Progenitor cell of endocrine pancreas (in vitro differentiated cells): ENCODE results near the gene CSRNP3. TPM values are rescaled to one million over a fixed set of nuclear protein-coding genes. Genes with fewer than 3 reads are reported as not detected.
A peak's percentile ranks its signal among the peaks of the same experiment; 100 is the strongest.

Source experiments
- DNase-seq: peaks from one replicate; pipeline ENCODE4 v3.0.0; 2021; ENCODE audit warnings: low spot score; ENCODE audit not compliant: unreplicated experiment
- H3K27ac Mint-ChIP-seq: 2 replicates; pipeline ENCODE4 v1.8.0; 2021; ENCODE audit warnings: mild to moderate bottlenecking, moderate library complexity, mixed read lengths
- H3K27me3 Mint-ChIP-seq: 2 replicates; pipeline ENCODE4 v1.8.0; 2021; ENCODE audit warnings: mixed read lengths
- H3K36me3 Mint-ChIP-seq: 2 replicates; pipeline ENCODE4 v1.8.0; 2022; ENCODE audit warnings: mixed read lengths; ENCODE audit not compliant: insufficient read depth
- H3K4me1 Mint-ChIP-seq: 2 replicates; pipeline ENCODE4 v1.8.0; 2021; ENCODE audit warnings: low read depth, mixed read lengths
- H3K4me3 Mint-ChIP-seq: 2 replicates; pipeline ENCODE4 v1.8.0; 2021; ENCODE audit warnings: low read depth, mild to moderate bottlenecking, moderate library complexity, mixed read lengths
- H3K9me3 Mint-ChIP-seq: 2 replicates; pipeline ENCODE4 v1.8.0; 2021; ENCODE audit warnings: low read depth, mixed read lengths
- total RNA-seq: library from RNA; stranded (reverse); gene quantifications from 2 replicates; pipeline ENCODE4 v1.2.1, GENCODE V29; 2021
- TF ChIP-seq, protein P1 (sequence below): fragments of 200-600 bp; sonication (generic); IDR thresholded peaks from one replicate; pipeline ENCODE4 v1.5.0; 2021; ENCODE audit warnings: antibody characterized with exemption, mild to moderate bottlenecking; ENCODE audit not compliant: unreplicated experiment

Gene CSRNP3
- total RNA-seq, 1 donor from 2014 or later, result 10.7 TPM

DNA sequence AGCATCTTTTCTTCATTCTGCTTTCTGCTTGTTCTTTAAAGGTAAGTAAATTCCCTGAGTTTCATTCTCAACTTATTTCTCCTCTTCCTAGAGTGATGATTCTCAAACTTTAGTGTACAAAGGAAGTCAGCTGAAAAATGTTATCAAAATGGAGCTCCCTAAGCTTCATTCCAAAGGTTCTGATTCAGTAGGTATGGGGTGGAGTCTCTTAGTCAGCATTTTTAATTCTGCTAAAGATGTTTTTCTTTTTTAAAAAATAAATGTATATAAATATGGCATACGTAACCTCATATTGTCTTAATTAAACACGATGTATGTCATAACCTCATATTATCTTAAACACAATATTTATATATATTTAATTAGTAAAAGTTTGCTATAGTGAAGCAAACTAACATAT lies 3.1 kb upstream of the CSRNP3 start:
- no peak overlapping the region for H3K4me3 Mint-ChIP-seq
- H3K9me3 Mint-ChIP-seq, result no peaks in the 10 kb centered on the region
- H3K27me3 Mint-ChIP-seq, result no peaks in the 10 kb centered on the region
- peaks cover 8% of the 10 kb centered on the region for H3K4me1 Mint-ChIP-seq
- TF ChIP-seq, protein P1, sequence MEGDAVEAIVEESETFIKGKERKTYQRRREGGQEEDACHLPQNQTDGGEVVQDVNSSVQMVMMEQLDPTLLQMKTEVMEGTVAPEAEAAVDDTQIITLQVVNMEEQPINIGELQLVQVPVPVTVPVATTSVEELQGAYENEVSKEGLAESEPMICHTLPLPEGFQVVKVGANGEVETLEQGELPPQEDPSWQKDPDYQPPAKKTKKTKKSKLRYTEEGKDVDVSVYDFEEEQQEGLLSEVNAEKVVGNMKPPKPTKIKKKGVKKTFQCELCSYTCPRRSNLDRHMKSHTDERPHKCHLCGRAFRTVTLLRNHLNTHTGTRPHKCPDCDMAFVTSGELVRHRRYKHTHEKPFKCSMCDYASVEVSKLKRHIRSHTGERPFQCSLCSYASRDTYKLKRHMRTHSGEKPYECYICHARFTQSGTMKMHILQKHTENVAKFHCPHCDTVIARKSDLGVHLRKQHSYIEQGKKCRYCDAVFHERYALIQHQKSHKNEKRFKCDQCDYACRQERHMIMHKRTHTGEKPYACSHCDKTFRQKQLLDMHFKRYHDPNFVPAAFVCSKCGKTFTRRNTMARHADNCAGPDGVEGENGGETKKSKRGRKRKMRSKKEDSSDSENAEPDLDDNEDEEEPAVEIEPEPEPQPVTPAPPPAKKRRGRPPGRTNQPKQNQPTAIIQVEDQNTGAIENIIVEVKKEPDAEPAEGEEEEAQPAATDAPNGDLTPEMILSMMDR, result no peak
- H3K36me3 Mint-ChIP-seq, result no peaks in the 10 kb centered on the region
- DNase-seq, result no peak
- no peak overlapping the region for H3K27ac Mint-ChIP-seq

DNA sequence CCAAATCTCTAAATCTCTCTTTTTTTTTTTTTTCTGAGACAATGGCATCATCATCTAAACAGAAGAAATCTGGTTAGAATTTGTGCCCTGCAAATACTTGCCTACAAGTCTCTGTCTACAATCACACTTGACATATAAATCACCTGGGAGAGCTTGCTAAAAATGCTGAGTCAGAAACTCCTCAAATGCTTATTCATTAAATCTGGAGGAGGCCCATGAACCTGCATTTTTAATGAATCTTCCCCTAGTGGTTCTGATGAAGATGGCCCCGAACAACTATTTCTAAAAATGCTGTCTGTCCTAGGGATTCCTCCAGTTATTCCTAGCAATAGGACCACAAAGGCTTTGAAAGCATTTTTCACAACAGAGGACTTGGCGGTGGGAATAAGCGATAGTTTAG lies 1.6 kb upstream of the CSRNP3 start:
- H3K4me1 Mint-ChIP-seq, result peaks cover 11% of the 10 kb centered on the region
- H3K9me3 Mint-ChIP-seq, result no peaks in the 10 kb centered on the region
- no peak overlapping the region for H3K27ac Mint-ChIP-seq
- no peak overlapping the region for H3K4me3 Mint-ChIP-seq
- H3K36me3 Mint-ChIP-seq, result no peaks in the 10 kb centered on the region
- no peak for DNase-seq
- TF ChIP-seq, protein P1, result no peak
- H3K27me3 Mint-ChIP-seq, result no peaks in the 10 kb centered on the region

DNA sequence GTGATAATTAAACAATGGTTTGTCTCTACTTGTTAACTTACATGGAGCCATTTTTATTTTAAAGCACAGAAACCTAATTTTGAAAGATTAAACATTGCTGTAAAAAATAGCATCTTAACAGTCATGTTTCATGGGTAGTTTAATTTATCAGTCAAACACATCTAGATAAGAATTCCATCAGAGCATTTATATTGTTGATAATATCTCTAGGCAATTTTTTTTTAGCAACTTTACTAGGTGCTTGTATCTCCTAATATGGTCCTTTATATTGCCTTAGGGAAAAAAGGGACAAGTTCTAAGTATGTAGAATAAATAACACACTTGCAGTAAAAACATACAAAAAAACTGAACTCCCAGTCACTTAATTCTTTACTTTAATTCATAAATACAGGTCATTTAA lies 863 bp downstream of the CSRNP3 start:
- no peaks in the 10 kb centered on the region for H3K27me3 Mint-ChIP-seq
- TF ChIP-seq, protein P1, result no peak
- H3K9me3 Mint-ChIP-seq, result no peaks in the 10 kb centered on the region
- H3K4me3 Mint-ChIP-seq, result peak overlapping the region; percentile 85
- H3K27ac Mint-ChIP-seq, result no peak overlapping the region
- DNase-seq, result no peak
- peaks cover 24% of the 10 kb centered on the region for H3K4me1 Mint-ChIP-seq
- H3K36me3 Mint-ChIP-seq, result no peaks in the 10 kb centered on the region

DNA sequence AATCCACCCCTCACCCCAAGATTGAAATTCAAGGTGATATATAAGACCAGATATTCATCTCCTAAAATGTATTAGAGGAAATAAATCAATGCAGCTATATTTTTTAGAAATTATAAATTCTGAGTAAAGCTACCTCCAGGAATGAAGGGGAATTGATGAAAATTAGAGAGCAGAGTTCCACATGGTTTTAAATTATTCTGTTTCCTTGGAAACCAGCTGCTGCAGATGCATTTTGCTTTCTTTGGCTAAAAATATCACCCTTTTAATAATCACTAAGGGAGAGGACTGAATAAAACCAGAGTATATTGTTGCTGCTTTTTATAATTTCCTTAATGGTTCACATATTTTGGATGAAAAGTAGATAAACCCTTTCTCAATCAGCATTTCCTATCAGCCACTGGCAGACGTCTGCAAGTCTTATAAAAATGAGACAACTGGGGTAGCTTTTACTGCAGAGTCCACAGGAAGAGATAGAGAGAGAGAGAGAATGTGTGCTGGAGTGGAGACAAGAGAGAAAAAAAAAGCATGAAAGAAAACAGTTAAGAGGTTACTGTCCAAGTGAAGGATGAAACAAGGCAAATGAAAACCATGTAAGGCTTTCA lies 2.0 kb downstream of the CSRNP3 start:
- Mint-ChIP-seq H3K36me3 (no peaks in the 10 kb centered on the region), H3K27ac (peak overlapping the region; percentile 29), H3K4me3 (no peak overlapping the region), H3K9me3 (no peaks in the 10 kb centered on the region), H3K4me1 (peaks cover 31% of the 10 kb centered on the region), H3K27me3 (no peaks in the 10 kb centered on the region)
- DNase-seq, result no peak
- TF ChIP-seq, protein P1, result no peak

DNA sequence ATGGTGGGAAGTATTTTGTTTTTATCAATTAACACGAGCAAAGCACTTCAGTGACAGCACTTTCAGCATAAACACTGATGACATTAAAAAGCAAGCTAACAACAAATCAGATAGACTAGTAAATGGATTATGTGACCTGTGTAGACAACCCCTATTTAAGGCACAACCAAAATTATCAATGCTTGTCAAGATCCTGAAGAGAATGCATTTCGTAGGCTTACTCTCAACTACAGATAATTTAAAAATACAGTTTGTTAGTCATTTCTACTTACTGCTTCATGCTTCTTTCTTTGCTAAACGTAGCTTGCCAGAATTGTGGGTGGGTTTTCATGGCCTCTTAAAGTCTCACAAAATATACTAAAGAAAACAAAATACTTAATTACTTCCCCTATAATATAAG lies 3.4 kb downstream of the CSRNP3 start:
- TF ChIP-seq, protein P1, result no peak
- no peaks in the 10 kb centered on the region for H3K36me3 Mint-ChIP-seq
- no peak for DNase-seq
- H3K4me3 Mint-ChIP-seq, result no peak overlapping the region
- H3K4me1 Mint-ChIP-seq, result peaks cover 35% of the 10 kb centered on the region
- no peaks in the 10 kb centered on the region for H3K9me3 Mint-ChIP-seq
- no peak overlapping the region for H3K27ac Mint-ChIP-seq
- H3K27me3 Mint-ChIP-seq, result no peaks in the 10 kb centered on the region
